Measurements from ENCODE around the gene SKIDA1.

SKIDA1 gene

GRCh38 chr10:21475393-21475792 is 50.1 kb downstream of the SKIDA1 start:
- no peak for DNase-seq

- no peak for DNase-seq
Measured at GRCh38 chr10:21473541-21473940, 51.9 kb downstream of the SKIDA1 start.

GRCh38 chr10:21473135-21473534 is 52.3 kb downstream of the SKIDA1 start:
- no peak for DNase-seq

- no peak for DNase-seq
Measured at GRCh38 chr10:21468086-21468485, 57.4 kb downstream of the SKIDA1 start.

GRCh38 chr10:21467633-21468032 is 57.8 kb downstream of the SKIDA1 start:
- no peak for DNase-seq

GRCh38 chr10:21464134-21464533 is 61.3 kb downstream of the SKIDA1 start:
- no peak for DNase-seq

Measured in activated T-cell treated with anti-CD3 and anti-CD28 coated beads, Interleukin-2, amount 50 U/mL, for 48 hours (primary cell).